IPS-18c (cell line): ENCODE data around the gene NLGN1.

ENCODE experiments used
- H3K4me3 ChIP-seq: 2 replicates; pipeline ENCODE4 v1.7.0; 2013; ENCODE audit warnings: low read depth, mild to moderate bottlenecking, low read length, moderate library complexity; ENCODE audit not compliant: insufficient read depth
- H3K9me3 ChIP-seq: one replicate; pipeline ENCODE4 v1.6.1; 2013; ENCODE audit warnings: mild to moderate bottlenecking, low read length, moderate library complexity; ENCODE audit not compliant: control insufficient read depth, insufficient read depth

The NLGN1 gene

GRCh38 chr3:173869766-173870165 lies 472.2 kb downstream of the NLGN1 start:
- H3K4me3 ChIP-seq = no peak overlapping the region

GRCh38 chr3:173870976-173871375 lies 473.4 kb downstream of the NLGN1 start:
- no peaks in the 10 kb centered on the region for H3K9me3 ChIP-seq
- H3K4me3 ChIP-seq = no peak overlapping the region

More at GRCh38 chr3:173869766-173870165, 472.2 kb downstream of the NLGN1 start:
- no peaks in the 10 kb centered on the region for H3K9me3 ChIP-seq

- no peak overlapping the region for H3K4me3 ChIP-seq
- H3K9me3 ChIP-seq = no peaks in the 10 kb centered on the region
These were observed 478.2 kb downstream of the NLGN1 start for GRCh38 chr3:173875790-173876189.

- no peaks in the 10 kb centered on the region for H3K9me3 ChIP-seq
- H3K4me3 ChIP-seq = no peak overlapping the region
These were observed 478.9 kb downstream of the NLGN1 start for GRCh38 chr3:173876476-173876875.

- Histone ChIP-seq H3K9me3 (no peaks in the 10 kb centered on the region), H3K4me3 (no peak overlapping the region)
These were observed 490.3 kb downstream of the NLGN1 start for GRCh38 chr3:173887888-173888287.

GRCh38 chr3:173889596-173889995 lies 492.1 kb downstream of the NLGN1 start:
- Histone ChIP-seq H3K9me3 (no peaks in the 10 kb centered on the region), H3K4me3 (no peak overlapping the region)

- Histone ChIP-seq H3K4me3 (no peak overlapping the region), H3K9me3 (no peaks in the 10 kb centered on the region)
These were observed 492.5 kb downstream of the NLGN1 start for GRCh38 chr3:173890091-173890490.

- Histone ChIP-seq H3K9me3 (no peaks in the 10 kb centered on the region), H3K4me3 (no peak overlapping the region)
These were observed 493.9 kb downstream of the NLGN1 start for GRCh38 chr3:173891272-173892100.

GRCh38 chr3:173892547-173892946 lies 495.0 kb downstream of the NLGN1 start:
- Histone ChIP-seq H3K4me3 (no peak overlapping the region), H3K9me3 (no peaks in the 10 kb centered on the region)

GRCh38 chr3:173893066-173893465 lies 495.5 kb downstream of the NLGN1 start:
- Histone ChIP-seq H3K4me3 (no peak overlapping the region), H3K9me3 (no peaks in the 10 kb centered on the region)

GRCh38 chr3:173893835-173894234 lies 496.3 kb downstream of the NLGN1 start:
- no peaks in the 10 kb centered on the region for H3K9me3 ChIP-seq
- no peak overlapping the region for H3K4me3 ChIP-seq

GRCh38 chr3:173897631-173898030 lies 500.1 kb downstream of the NLGN1 start:
- no peak overlapping the region for H3K4me3 ChIP-seq
- H3K9me3 ChIP-seq = no peaks in the 10 kb centered on the region

- Histone ChIP-seq H3K9me3 (no peaks in the 10 kb centered on the region), H3K4me3 (no peak overlapping the region)
These were observed 504.1 kb downstream of the NLGN1 start for GRCh38 chr3:173901649-173902048.

- H3K4me3 ChIP-seq = no peak overlapping the region
- no peaks in the 10 kb centered on the region for H3K9me3 ChIP-seq
These were observed 504.9 kb downstream of the NLGN1 start for GRCh38 chr3:173902401-173902800.

GRCh38 chr3:173902871-173903270 lies 505.3 kb downstream of the NLGN1 start:
- H3K4me3 ChIP-seq = no peak overlapping the region
- H3K9me3 ChIP-seq = no peaks in the 10 kb centered on the region

- H3K9me3 ChIP-seq = no peaks in the 10 kb centered on the region
These were observed 507.8 kb downstream of the NLGN1 start for GRCh38 chr3:173905381-173905780.

GRCh38 chr3:173911446-173911845 lies 513.9 kb downstream of the NLGN1 start:
- Histone ChIP-seq H3K4me3 (no peak overlapping the region), H3K9me3 (no peaks in the 10 kb centered on the region)

More at GRCh38 chr3:173905381-173905780, 507.8 kb downstream of the NLGN1 start:
- no peak overlapping the region for H3K4me3 ChIP-seq

- H3K9me3 ChIP-seq = no peaks in the 10 kb centered on the region
- no peak overlapping the region for H3K4me3 ChIP-seq
These were observed 514.6 kb downstream of the NLGN1 start for GRCh38 chr3:173912126-173912525.

- Histone ChIP-seq H3K9me3 (no peaks in the 10 kb centered on the region), H3K4me3 (no peak overlapping the region)
These were observed 515.9 kb downstream of the NLGN1 start for GRCh38 chr3:173913397-173913796.
